Natural killer cell (primary cell): Measurements from ENCODE around the gene LBX2. TPM values are rescaled to one million over a fixed set of nuclear protein-coding genes. Genes with fewer than 3 reads are reported as not detected.

Experiments
- ATAC-seq, 3 donors: fragments of 150-1000 bp in 2 of 3; fragments of 200-7000 bp in 1 of 3; cut with Tn5 transposase; 1 replicate in 1 of 3; 2 replicates in 2 of 3; pipeline ENCODE4 v1.10.0; 2021; ENCODE audit warnings: mild to moderate bottlenecking in 2 of 3, moderate library complexity in 2 of 3
- DNase-seq, 2 donors: peaks; one replicate each; pipeline versions ENCODE4 v3.0.0 to v3.0.0-alpha.2; 2013 to 2021; ENCODE audit warnings: mixed read lengths in 1 of 2
- H3K27ac ChIP-seq: one replicate; pipeline ENCODE4 v1.5.1; 2013; ENCODE audit warnings: mild to moderate bottlenecking, low read length
- H3K27me3 ChIP-seq: one replicate; pipeline ENCODE4 v1.6.1; 2013; ENCODE audit warnings: low read length; ENCODE audit not compliant: control insufficient read depth, insufficient read depth
- H3K36me3 ChIP-seq: one replicate; pipeline ENCODE4 v1.6.1; 2013; ENCODE audit warnings: low read length; ENCODE audit not compliant: control insufficient read depth, insufficient read depth
- H3K4me1 ChIP-seq: one replicate; pipeline ENCODE4 v1.6.1; 2013; ENCODE audit warnings: low read length; ENCODE audit not compliant: control insufficient read depth, insufficient read depth
- H3K4me3 ChIP-seq: one replicate; pipeline ENCODE4 v1.5.1; 2013; ENCODE audit warnings: low read length
- H3K9me3 ChIP-seq: one replicate; pipeline ENCODE4 v1.6.1; 2013; ENCODE audit warnings: low read length; ENCODE audit not compliant: control insufficient read depth, insufficient read depth
- H3K27ac Mint-ChIP-seq, 2 donors: one replicate each; pipeline ENCODE4 v1.8.0; 2022; ENCODE audit warnings: mild to moderate bottlenecking in 2 of 2, mixed read lengths in 2 of 2, moderate library complexity in 1 of 2
- H3K27me3 Mint-ChIP-seq, 2 donors: one replicate each; pipeline ENCODE4 v1.8.0; 2022; ENCODE audit warnings: low read depth in 2 of 2, mixed read lengths in 2 of 2
- H3K36me3 Mint-ChIP-seq: one replicate; pipeline ENCODE4 v1.8.0; 2022; ENCODE audit warnings: mixed read lengths
- H3K4me1 Mint-ChIP-seq, 2 donors: one replicate each; pipeline ENCODE4 v1.8.0; 2022; ENCODE audit warnings: mixed read lengths in 2 of 2
- H3K4me3 Mint-ChIP-seq: one replicate; pipeline ENCODE4 v1.8.0; 2022; ENCODE audit warnings: mild to moderate bottlenecking, moderate library complexity, mixed read lengths
- H3K9me3 Mint-ChIP-seq, 2 donors: one replicate each; pipeline ENCODE4 v1.8.0; 2022; ENCODE audit warnings: mixed read lengths in 2 of 2
- WGBS: methylation state at CpG from one replicate; pipeline ENCODE4 v1.1.7; 2013; ENCODE audit warnings: missing lambda C conversion rate; ENCODE audit not compliant: insufficient coverage; 5-methylcytosine and 5-hydroxymethylcytosine counted together
- intact Hi-C: fragments of 100-400 bp; cut with micrococcal nuclease; formaldehyde crosslinking; loops from one replicate; pipeline ENCODE4 v1.14.2; 2022
- total RNA-seq, 4 donors: library from RNA; stranded (reverse); fragments of 120-200 nt in 1 of 4; gene quantifications; one replicate each; pipeline versions ENCODE4 v1.2.3 to v1.2.4, GENCODE V29; 2013 to 2022
- TF ChIP-seq, protein P1 (sequence below): fragments of 200-600 bp; IDR thresholded peaks from one replicate; pipeline ENCODE4 v1.8.0; 2022; ENCODE audit warnings: antibody characterized with exemption

LBX2 gene
- total RNA-seq, 3 donors from 2014 or later (not counting 1 experiment from before 2014, with no cell fraction given), result 1.7 to 1.9 (median 1.8) TPM

DNA sequence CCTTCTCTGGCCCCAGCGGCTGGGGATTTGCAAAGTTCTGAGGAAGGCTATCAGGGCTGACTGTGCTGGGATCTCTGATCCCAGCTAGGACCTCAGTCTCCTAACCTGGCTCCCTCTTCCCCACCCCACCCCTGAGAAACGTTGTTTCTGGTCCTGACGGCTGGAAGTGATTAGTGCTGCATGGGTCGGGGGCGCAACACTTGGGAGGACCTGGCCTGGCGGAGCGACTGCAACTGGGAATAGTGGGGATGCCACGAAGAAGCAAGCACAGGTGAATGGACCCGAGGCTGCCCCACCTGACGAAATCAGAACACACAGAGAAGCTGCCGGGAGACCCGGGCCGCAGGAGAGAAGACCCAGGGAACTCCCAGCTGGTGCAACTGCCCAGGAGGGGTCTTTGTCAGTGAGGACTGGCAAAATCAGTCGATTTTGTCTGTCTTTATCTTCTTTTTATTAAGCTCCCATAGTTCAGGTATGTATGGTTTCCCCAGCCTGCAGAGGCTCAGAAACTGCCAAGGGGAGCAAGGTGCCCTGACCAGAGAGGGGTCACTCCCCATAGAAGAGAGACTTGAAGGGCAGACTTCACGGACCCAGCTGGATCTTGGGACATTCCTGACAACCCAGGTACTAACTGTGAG is 656 bp upstream of the LBX2 start:
- no peak overlapping the region for H3K4me3 ChIP-seq
- Mint-ChIP-seq H3K27ac (no peak overlapping the region), H3K4me3 (peak overlapping the region; percentile 56), H3K9me3 (no peaks in the 10 kb centered on the region), H3K36me3 (no peaks in the 10 kb centered on the region), H3K4me1 (peaks cover 36 to 65% of the 10 kb centered on the region in 2 donors), H3K27me3 (peaks cover 0 to 8% of the 10 kb centered on the region in 2 donors)
- intact Hi-C loops, result no loop called here
- no peak overlapping the region for H3K27ac ChIP-seq
- TF ChIP-seq, protein P1, sequence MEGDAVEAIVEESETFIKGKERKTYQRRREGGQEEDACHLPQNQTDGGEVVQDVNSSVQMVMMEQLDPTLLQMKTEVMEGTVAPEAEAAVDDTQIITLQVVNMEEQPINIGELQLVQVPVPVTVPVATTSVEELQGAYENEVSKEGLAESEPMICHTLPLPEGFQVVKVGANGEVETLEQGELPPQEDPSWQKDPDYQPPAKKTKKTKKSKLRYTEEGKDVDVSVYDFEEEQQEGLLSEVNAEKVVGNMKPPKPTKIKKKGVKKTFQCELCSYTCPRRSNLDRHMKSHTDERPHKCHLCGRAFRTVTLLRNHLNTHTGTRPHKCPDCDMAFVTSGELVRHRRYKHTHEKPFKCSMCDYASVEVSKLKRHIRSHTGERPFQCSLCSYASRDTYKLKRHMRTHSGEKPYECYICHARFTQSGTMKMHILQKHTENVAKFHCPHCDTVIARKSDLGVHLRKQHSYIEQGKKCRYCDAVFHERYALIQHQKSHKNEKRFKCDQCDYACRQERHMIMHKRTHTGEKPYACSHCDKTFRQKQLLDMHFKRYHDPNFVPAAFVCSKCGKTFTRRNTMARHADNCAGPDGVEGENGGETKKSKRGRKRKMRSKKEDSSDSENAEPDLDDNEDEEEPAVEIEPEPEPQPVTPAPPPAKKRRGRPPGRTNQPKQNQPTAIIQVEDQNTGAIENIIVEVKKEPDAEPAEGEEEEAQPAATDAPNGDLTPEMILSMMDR, result no peak
- peaks cover 5% of the 10 kb centered on the region for H3K27me3 ChIP-seq
- H3K4me1 ChIP-seq, result peaks cover 56% of the 10 kb centered on the region
- no peak for ATAC-seq
- no peaks in the 10 kb centered on the region for H3K9me3 ChIP-seq
- 62% methylated on average over 15 of the region's 15 CpGs for WGBS
- DNase-seq, result no peak
- no peaks in the 10 kb centered on the region for H3K36me3 ChIP-seq

DNA sequence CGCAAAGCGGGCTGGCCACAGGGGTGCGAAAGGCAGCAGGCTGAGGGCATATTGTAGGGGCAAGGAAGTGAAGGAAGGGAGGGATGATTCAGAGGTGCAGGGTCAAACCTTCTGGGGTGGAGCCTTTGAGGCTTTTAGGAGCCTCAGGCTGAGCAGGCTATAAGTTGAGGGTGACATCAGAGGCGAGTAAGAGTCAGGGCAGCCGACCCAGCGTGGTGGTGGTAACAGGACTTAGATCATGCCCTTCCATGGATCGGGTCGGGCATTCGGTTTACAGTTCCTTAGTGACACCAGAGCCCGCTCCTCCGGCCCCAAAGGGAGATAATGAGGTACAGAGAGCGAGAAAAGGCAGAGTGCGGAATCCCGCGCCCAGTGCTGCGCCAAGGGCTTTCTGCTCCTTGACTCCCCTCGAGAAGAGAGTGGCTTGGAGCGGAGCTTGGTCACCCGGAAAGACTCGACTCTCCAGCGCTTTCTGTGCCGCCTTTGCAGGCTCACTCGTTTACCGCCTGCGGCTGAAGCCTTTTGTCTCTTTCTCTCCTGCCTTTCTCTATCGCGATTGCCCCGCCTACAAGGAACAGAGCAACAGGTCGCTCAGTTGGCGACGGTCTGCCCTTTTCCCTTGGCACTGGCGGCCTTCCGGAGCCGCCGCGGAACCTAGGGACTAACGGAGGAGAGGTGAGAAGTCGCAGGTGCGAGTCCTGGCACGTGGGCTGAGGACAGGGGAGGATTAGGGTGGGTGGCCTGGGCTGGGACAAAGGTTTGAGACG is 720 bp downstream of the LBX2 start:
- intact Hi-C loops, result no loop called here
- Histone ChIP-seq H3K27ac (no peak overlapping the region), H3K4me1 (peaks cover 51% of the 10 kb centered on the region), H3K36me3 (peaks cover 4% of the 10 kb centered on the region), H3K27me3 (peaks cover 5% of the 10 kb centered on the region), H3K4me3 (peak overlapping the region; percentile 52), H3K9me3 (no peaks in the 10 kb centered on the region)
- H3K4me3 Mint-ChIP-seq, result peak overlapping the region; percentile 90
- no peaks in the 10 kb centered on the region for H3K36me3 Mint-ChIP-seq
- TF ChIP-seq, protein P1, result no peak
- 1% methylated on average over 41 of the region's 41 CpGs for WGBS
- ATAC-seq, result peak; percentile 25 to 52 (median 33)
- peak overlapping the region; percentile 30 to 81 for H3K27ac Mint-ChIP-seq
- peaks cover 0 to 8% of the 10 kb centered on the region in 2 donors for H3K27me3 Mint-ChIP-seq
- H3K9me3 Mint-ChIP-seq, result no peaks in the 10 kb centered on the region
- peak in 1 of 2 donors; percentile 41 for DNase-seq
- H3K4me1 Mint-ChIP-seq, result peaks cover 24 to 51% of the 10 kb centered on the region in 2 donors

DNA sequence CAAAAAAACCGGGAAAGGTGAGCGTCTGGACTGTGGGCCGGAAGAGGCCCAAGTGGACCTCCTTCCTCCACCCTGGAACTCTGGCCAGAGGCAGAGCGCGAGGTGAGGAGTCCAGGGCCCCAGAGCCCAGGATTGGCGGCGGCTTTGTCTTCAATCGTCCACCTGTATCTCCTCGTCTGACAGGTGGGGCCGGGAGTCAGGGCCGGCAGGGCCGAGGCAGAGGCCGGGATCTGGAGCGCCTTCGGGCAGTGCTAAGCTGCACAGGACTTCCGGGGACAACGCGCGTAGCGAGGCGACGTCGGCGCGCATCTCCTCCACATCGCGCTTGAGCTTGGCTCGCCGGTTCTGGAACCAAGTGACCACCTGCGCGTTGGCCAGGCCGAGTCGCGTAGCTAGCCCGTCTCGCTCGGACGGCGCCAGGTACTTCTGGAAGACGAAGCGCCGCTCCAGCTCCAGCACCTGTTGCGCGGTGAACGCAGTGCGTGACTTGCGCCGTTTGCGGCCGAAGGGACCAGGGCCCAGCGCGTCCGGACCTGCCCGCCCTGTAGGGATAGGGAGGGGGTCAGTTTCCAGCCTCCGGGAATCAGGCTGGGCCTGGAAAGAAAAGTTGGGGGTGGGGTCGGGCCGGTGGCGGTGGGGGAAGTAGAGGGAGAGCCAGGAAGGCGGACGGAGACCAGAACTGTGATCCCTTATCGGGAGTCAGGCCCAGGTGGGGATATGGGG is 1.5 kb downstream of the LBX2 start:
- DNase-seq (peak; percentile 26 to 62), ATAC-seq (peak; percentile 48 to 51 (median 48))
- Mint-ChIP-seq H3K27ac (peak overlapping the region; percentile 30 to 81), H3K4me1 (peaks cover 24 to 43% of the 10 kb centered on the region in 2 donors), H3K27me3 (peaks cover 0 to 8% of the 10 kb centered on the region in 2 donors), H3K9me3 (no peaks in the 10 kb centered on the region), H3K36me3 (no peaks in the 10 kb centered on the region), H3K4me3 (peak overlapping the region; percentile 90)
- WGBS, result 5% methylated on average over 61 of the region's 61 CpGs
- Histone ChIP-seq H3K9me3 (no peaks in the 10 kb centered on the region), H3K27me3 (peaks cover 5% of the 10 kb centered on the region), H3K4me1 (peaks cover 43% of the 10 kb centered on the region), H3K4me3 (peak overlapping the region; percentile 52), H3K27ac (no peak overlapping the region), H3K36me3 (peaks cover 10% of the 10 kb centered on the region)
- intact Hi-C loops, result no loop called here
- TF ChIP-seq, protein P1, result no peak
